ENCODE results near the gene SOX30. TPM values are rescaled to one million over a fixed set of nuclear protein-coding genes. Genes with fewer than 3 reads are reported as not detected.

SOX30 gene
- total RNA-seq, 1 experiment from 2014 or later: 0.11 TPM

- no peak for TF ChIP-seq CTCF (conservative IDR thresholded peaks at IDR 0.05)
- no peak for TF ChIP-seq EZH2 (IDR thresholded peaks at IDR 0.05; ENCODE audit: low read depth)
- H3K4me1 ChIP-seq (replicated peaks; ENCODE audit: insufficient read depth): no peaks in the 10 kb centered on the region
- no peak overlapping the region for H3K4me2 ChIP-seq
- no peaks in the 10 kb centered on the region for H3K79me2 ChIP-seq (ENCODE audit: low read depth)
- no peaks in the 10 kb centered on the region for H3F3A ChIP-seq (ENCODE audit: insufficient read depth, low read depth)
- no peaks in the 10 kb centered on the region for H3K36me3 ChIP-seq (ENCODE audit: low read depth)
- intact Hi-C loops (cut with micrococcal nuclease; ENCODE audit: unreplicated experiment): no loop called here
- no peak for DNase-seq
- H3K9me2 ChIP-seq (ENCODE audit: insufficient read depth): no peaks in the 10 kb centered on the region
- H3K27ac ChIP-seq: no peak overlapping the region
- H4K20me1 ChIP-seq (ENCODE audit: insufficient read depth): no peaks in the 10 kb centered on the region
- CTCF ChIA-PET: no interaction called here
- POLR2A ChIA-PET (ENCODE audit: unreplicated experiment): interaction anchor here (0.6 kb wide), 1 partner anchor 166 kb away, joined by 3 read pairs; no protein-coding TSS in a partner anchor
- no peaks in the 10 kb centered on the region for H3K9me3 ChIP-seq (ENCODE audit: insufficient read depth, low read depth)
- H2AFZ ChIP-seq: no peak overlapping the region
- H3K4me3 ChIP-seq: no peak overlapping the region
- H3K27me3 ChIP-seq (ENCODE audit: insufficient read depth, low read depth): no peaks in the 10 kb centered on the region
- no TSS peak for BruUV-seq (replicated peaks)
Observed at GRCh38 chr5:157682257-157682656, 30.0 kb upstream of the SOX30 start.

- H2AFZ ChIP-seq: no peak overlapping the region
- H3F3A ChIP-seq (ENCODE audit: insufficient read depth, low read depth): no peaks in the 10 kb centered on the region
- H3K4me1 ChIP-seq (replicated peaks; ENCODE audit: insufficient read depth): no peaks in the 10 kb centered on the region
- no peak overlapping the region for H3K4me2 ChIP-seq
- intact Hi-C loops (cut with micrococcal nuclease; ENCODE audit: unreplicated experiment): no loop called here
- H3K27ac ChIP-seq: no peak overlapping the region
- no TSS peak for BruUV-seq (replicated peaks)
- H3K9me2 ChIP-seq (ENCODE audit: insufficient read depth): no peaks in the 10 kb centered on the region
- H3K9me3 ChIP-seq (ENCODE audit: insufficient read depth, low read depth): no peaks in the 10 kb centered on the region
- ChIA-PET POLR2A (ENCODE audit: unreplicated experiment) (no interaction called here), CTCF (no interaction called here)
- no peaks in the 10 kb centered on the region for H3K27me3 ChIP-seq (ENCODE audit: insufficient read depth, low read depth)
- no peaks in the 10 kb centered on the region for H4K20me1 ChIP-seq (ENCODE audit: insufficient read depth)
- H3K79me2 ChIP-seq (ENCODE audit: low read depth): no peaks in the 10 kb centered on the region
- no peak overlapping the region for H3K4me3 ChIP-seq
- DNase-seq: no peak
- no peaks in the 10 kb centered on the region for H3K36me3 ChIP-seq (ENCODE audit: low read depth)
- no peak for TF ChIP-seq CTCF (conservative IDR thresholded peaks at IDR 0.05)
- no peak for TF ChIP-seq EZH2 (IDR thresholded peaks at IDR 0.05; ENCODE audit: low read depth)
Observed at GRCh38 chr5:157681048-157681447, 28.8 kb upstream of the SOX30 start.

GRCh38 chr5:157680239-157680638 is 28.0 kb upstream of the SOX30 start:
- Histone ChIP-seq H3K4me2 (no peak overlapping the region), H3K9me3 (ENCODE audit: insufficient read depth, low read depth) (no peaks in the 10 kb centered on the region), H3K79me2 (ENCODE audit: low read depth) (no peaks in the 10 kb centered on the region), H3K36me3 (ENCODE audit: low read depth) (no peaks in the 10 kb centered on the region), H3K4me1 (replicated peaks; ENCODE audit: insufficient read depth) (no peaks in the 10 kb centered on the region), H3K27ac (no peak overlapping the region), H3K27me3 (ENCODE audit: insufficient read depth, low read depth) (no peaks in the 10 kb centered on the region), H3K9me2 (ENCODE audit: insufficient read depth) (no peaks in the 10 kb centered on the region), H4K20me1 (ENCODE audit: insufficient read depth) (no peaks in the 10 kb centered on the region), H2AFZ (no peak overlapping the region), H3K4me3 (no peak overlapping the region), H3F3A (ENCODE audit: insufficient read depth, low read depth) (no peaks in the 10 kb centered on the region)
- ChIA-PET POLR2A (ENCODE audit: unreplicated experiment) (no interaction called here), CTCF (interaction anchor here (0.6 kb wide), 1 partner anchor 208 kb away, joined by 4 read pairs; no protein-coding TSS in a partner anchor)
- TF ChIP-seq CTCF (conservative IDR thresholded peaks at IDR 0.05) (no peak), EZH2 (IDR thresholded peaks at IDR 0.05; ENCODE audit: low read depth) (no peak)
- BruUV-seq (replicated peaks): no TSS peak
- DNase-seq: no peak
- intact Hi-C loops (cut with micrococcal nuclease; ENCODE audit: unreplicated experiment): no loop called here

Measured in PC-9 (cell line).